Smooth muscle cell of the brain vasculature (primary cell): ENCODE measurements around the gene PACRG.

Experiments used
- DNase-seq: peaks from one replicate; pipeline ENCODE4 v3.0.0-alpha.2; 2012; ENCODE audit warnings: low read depth, low spot score

The PACRG gene

DNA sequence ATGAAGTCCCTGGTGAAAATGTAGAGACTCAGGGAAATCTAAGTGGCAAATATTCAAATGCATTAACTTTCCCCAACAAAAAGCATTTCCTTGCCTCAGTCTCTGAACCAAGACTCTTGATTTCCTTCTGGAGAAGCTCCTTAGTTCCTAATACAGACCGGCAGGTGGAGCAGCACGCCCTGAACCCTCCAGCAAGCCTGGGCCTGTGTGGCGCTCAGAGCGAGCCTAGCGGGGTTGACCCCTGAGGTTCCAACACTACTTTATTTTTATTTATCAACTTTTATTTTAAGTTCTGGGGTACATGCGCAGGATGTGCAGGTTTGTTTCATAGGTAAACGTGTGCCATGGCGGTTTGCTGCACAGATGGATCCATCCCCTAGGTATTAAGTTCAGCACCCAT lies 50.8 kb downstream of the PACRG start:
- no peak for DNase-seq

DNA sequence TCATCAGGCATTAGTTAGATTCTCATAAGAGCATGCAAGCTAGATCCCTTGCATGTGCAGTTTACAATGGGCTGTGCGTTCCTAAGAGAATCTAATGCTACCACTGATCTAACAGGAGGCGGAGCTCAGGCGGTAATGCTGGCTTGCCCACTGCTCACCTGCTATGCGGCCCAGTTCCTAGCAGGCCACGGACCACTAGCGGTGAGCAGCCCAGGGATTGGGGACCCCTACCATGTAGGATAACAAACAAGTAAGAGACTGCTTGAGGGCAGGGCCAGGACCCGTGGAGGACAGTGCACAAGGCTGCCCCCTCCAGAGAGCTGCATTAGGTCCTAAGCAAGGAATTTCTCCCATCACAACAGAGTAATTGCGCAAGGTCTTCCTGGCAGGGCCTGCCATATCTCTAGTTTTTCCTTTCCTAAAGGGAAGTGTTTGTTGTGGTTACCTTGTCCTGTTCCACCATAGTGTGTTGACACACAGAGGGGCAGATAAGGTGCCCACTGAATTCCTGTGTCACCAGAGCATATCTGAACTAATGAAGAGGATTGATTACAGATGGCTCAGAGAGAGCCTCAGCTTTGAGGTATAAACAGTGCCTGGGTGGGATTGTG lies 58.0 kb downstream of the PACRG start:
- DNase-seq: no peak

DNA sequence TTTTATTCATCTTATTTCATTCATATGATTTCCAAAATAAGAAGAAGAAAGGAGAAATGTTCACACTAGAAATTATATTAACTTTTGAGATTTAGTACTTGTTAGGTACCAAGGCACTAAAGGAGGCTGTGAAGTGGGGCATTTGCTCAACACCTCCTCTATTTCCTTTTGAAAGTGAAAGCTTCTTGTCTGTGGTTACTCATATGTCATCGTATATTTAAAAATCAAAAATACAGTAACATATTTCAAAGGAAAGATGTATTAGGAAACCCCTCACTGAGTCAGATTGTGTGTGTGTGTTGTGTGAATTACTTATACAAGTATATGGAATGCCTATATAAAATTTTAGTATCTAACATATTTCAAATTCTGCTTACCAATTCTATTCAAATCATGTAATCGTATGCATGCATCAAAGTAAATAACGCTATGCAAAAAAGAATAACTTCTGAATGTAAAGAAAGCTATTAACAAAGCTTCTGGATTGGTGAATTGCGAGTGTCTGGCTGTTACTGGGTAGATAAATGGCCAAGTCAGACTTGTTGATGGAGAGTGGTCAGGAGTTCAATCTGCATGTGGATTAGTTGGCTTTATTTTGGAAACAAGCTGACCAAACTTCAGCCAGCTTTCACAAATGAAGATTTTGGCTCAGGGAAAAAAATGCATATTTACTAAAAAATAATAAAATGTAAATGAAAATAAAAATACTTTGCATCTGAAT lies 70.9 kb downstream of the PACRG start:
- no peak for DNase-seq

DNA sequence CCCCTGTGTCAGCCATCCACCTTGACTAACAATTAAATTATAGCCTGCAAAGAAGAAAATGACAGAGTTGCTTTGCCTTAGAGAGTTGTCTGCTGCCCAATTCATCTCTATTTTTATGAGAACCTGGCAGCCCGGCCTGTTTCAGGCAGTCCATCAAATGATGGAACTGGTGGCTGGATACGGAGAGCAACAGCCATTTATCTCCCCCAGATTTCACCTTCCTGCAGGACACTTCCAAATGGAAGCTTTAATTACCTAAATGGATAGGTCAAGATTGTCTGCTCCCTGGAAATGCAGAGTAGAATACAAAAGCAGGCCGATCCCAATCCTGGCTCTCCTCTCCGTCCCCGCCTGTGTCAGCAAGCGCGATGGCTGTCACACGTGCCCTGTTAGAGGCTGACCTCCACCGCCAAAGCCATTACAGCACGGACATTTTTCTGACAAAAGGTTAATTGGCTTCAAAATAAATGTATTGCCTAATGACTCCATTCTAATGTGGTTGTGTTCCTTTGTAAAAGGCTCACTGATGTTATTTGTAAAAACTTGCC lies 86.7 kb downstream of the PACRG start:
- DNase-seq: no peak

DNA sequence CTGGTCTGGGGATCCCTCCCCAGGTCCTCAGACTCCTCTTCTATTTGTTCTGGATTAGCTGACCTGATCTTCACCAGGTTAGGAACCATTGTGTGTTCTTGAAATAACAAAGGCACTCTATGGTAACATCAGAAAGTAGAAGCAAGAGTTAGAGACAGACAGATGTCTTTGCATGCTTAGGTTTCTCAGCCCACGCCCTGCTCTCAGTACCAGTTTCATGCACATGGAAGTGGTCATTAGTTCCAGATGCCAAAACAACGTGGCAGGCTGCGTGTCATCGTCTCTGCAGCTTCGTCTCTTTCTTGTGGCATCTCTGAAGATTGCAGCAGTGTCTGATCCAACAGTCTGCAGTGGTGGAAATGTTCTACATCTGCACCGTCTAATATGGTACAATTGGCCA lies 89.4 kb downstream of the PACRG start:
- no peak for DNase-seq

DNA sequence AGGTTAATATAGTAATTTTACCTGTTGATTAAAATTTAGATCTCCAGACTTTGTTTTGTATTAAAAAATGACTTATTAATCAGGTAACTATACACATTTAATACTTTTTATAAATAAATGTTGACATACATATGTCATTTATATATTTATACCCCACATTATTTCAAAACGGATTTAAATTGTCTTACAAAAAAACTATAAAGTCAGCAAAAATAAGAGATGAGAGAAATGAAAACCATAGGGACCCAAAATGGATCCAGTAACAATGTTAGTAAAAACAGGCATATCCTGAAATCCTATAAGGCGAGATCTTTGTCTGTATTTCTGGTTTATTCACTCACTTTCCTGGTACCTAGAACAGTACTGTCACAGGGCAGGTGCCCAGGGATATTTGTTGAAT lies 91.5 kb downstream of the PACRG start:
- no peak for DNase-seq

DNA sequence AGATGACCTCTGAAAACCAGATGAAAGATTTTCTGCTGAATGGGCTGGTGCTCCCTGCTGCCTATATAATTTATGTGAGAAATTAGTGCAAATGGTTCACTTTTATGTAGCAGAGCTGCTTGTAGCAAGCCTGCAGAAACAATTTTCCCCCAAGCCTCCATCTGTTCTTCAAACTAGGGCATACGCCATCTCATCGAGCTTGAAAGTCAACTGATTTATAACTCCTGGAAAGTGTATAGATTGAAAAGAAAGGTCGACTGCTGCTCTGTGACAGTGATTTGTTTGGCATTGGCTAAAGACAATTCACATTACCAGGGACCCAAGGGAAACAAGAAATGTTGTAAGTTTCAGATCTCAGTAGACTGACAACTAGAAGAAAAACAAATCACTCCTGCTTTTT lies 93.3 kb downstream of the PACRG start:
- no peak for DNase-seq

DNA sequence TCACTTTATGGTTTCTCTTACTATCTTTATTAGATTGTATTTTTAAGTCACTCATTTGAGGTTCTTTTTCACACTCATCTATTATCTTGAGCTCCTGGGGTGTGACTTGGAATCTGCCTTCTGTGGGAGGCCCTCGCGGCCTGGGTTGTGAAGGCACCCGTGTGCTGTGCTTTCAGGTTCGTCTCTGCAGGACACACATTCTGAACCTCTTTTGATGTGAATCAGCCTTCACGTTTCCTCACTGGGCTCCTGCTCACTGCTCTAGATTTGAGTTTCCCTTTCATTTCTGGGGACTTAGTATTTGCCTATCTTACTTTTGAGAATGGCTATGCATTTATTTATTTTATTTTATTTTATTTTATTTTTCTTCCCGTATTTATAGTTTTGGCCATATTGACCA lies 97.8 kb downstream of the PACRG start:
- DNase-seq: no peak

DNA sequence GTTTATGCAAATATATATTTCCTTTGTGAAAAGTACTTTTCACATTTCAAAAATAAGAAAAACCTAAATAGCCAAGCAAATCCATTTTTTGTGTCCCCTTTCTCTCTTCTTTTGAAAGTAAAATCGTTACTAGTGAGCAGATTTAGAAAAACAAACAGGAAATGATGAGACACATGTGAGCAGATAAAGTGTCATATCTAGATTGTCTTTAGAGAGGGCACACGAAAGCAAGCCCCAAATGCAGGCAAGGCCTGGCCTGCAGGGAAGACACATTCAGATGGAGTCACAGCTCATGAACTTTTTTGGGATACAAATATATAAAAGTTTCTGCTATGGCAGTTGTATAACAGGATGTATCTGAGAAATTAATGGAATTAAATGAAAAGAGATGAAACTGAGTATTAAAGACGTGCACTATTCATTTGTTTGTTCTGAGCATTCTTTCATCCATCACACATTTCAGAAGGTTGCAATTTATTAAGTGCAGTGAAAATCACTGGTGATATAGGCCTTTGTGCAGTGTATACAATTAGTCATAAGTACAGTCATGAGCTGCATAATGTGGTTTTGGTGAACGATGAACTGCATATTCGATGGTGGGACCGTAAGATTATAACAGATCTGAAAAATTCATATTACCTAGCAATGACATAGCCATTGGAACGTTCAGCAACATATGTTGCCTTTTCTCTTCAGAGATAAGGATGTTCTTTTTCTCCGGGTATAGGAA lies 101.4 kb downstream of the PACRG start:
- no peak for DNase-seq

DNA sequence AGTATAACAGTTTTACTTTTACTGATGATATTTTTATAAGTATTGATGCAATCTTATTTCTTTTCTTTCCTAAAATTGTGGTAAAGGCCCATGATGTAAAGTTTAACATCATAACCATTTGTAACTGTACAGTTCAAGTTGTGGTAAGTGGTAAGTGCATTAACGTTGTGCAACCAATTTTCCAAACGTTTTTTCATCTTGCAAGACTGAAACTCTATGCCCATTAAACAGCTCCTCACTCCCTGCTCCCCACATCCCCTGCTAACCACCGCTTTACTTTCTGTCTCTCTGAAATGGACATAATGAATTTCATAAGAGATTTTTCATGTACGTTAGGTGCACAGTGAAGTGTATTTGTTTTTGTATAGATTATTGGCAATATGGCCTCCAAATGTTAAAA lies 106.0 kb downstream of the PACRG start:
- DNase-seq: no peak

DNA sequence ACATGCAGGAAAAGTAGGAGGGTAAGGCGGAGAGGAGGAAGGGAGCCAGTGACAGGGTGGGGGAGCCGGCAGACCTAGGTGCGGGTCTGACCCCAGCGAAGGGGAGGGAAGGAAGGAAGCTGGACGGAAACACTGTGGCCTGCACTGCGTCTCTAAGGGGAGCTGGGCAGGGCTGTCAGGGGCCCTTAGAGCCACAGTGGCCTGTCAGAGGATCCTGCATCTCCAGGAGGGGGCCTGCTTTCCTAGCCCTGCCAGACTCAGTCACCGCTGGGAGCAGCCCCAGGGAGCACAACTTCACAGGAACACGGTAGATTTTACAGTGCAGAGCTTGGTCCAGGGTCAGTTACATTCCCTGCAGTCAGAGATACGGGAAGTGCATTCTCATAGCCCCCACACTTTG lies 118.2 kb downstream of the PACRG start:
- DNase-seq: no peak

DNA sequence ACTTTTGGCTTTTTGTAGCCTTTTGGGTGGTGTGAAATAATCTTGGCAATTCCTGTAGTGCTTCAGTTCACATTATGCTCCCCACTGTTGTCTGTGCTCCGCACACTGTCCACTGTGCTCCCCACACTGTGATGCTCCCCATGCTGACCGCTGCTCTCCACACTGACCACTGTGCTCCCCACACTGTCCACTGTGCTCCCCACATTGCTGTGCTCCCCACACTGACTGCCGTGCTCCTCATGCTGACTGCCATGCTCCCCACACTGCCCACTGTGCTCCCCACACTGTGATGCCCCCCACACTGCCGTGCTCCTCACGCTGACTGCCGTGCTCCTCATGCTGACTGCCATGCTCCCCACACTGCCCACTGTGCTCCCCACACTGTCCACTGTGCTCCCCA lies 118.9 kb downstream of the PACRG start:
- DNase-seq: no peak

DNA sequence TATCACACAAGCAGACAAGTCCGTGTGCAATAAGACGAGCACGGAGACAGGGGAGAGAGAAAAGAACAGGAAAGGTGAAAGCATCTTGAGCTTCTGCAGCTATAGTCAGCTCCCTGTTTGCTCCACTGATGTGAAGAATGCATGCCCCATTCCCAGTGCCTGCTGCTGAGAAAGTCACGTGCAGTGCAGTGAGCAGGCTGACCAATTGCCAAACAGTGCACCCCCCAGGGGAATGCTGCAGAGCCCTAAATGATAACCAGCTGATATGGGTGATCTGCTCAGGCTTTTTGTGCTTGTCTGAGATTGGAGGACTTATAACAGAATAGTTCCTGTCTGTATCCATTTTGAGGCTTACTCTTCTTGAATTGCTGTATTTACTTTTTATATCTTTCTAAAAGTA lies 121.5 kb downstream of the PACRG start:
- DNase-seq: no peak

DNA sequence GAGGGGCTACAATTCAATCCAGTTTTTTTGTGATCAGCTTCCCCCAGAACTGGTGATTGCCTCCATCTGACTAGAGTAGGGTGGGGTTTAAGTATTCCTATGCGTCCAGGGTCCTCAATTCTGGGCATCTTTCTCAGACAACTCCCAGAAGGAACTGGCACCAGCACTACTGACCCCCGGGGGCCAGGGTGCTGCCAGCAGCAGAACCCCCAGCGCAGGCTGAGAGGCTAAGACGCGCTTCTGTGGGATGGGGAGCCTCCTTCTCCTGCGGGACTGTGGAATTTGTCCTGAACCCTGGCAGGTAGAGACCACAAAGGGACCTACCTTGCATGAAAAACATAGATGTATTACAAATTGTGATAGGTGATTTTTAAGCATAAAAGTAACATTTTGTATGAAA lies 124.4 kb downstream of the PACRG start:
- DNase-seq: no peak

DNA sequence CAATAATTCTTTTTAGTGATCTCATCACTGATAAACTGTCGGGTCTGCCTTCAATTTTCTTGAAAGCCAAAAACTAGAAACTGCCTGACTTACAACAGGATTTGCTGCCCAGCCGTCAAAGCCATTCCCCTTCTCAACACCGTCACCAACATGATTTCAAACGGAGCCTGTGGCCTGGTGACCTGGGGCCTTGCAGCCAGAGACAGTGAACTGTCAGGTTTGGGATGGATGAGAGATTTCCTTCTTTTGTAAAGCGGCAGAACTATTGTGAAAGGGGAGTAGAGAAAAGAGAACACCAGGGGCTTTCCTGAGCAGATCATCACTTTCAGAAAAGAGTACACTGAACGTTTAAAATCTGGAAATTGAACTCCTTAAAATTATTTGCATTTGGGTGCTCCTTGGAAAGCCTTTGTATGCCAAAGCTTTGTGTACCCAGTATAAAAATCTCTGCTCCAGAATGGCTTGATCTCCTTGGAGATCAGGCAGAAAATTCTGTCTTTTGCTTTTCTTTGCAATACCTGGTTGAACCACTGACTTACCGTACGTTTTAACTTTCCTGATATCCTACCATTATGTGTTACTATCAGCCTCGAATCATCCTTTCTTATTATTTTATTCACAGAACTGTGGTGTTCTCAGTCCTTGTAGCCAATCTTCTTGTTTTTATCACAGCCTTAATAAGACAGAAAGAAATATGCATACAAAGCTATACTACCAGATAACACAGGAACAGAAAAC lies 125.2 kb downstream of the PACRG start:
- no peak for DNase-seq

DNA sequence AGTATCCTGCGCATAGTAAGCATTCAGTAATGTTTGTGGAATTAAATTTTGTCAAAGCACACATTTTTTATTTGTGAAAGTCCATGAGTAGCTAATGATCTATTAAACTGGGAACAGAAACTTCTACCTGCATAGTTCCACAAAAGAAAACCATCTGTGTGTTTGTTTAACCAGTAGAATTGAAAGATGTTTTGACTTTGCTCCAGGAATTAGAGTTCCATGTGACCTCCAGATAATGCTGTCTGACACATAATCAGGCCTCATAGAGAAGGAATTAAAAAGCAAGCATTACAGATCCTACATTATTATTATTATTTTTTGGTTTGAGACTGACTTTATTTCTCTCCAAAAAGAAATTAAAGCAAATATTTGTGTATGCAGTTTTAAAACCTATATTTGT lies 126.5 kb downstream of the PACRG start:
- no peak for DNase-seq

DNA sequence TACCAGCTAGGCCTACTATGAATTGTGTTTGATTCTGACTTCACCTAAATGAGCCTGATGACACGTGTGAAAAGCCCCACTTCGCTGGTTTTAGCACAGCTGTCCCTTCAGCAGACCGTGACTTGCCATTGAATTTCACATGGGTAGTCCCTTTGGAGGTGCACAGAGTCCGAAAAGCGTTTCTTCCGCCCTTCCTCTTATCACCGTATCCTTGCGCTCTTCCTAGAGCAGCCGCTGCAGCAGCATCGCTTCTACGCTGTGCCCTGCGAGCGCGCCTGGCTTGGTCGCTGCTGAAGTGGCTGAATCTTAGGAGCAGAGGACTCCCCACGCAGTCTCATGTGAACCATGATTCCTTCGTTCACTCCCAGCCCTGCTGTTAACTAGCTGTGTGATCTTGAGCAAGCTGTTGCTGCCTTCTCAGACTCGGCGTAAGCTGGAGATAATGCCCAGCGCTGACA lies 127.0 kb downstream of the PACRG start:
- DNase-seq: no peak

DNA sequence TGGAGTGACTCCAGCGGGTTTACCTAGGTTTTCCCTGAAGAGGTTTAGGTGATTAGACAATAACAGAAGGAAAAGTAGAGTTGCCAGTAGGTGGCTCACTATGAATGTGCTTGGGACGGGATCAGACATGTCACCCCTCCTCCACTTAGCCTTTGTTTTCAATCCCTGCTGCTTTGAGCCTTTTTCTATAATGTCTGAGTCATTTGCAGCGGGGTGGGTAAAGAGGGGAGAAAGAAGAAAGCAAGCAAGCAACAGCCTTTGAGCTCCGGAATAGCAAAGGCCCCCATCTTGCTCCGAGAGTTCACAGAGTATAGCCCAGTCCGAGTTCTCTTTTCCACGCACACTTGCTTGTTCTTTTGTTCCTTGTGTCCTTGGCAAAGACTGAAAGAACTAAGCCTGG lies 129.1 kb downstream of the PACRG start:
- peak; percentile 76 for DNase-seq

DNA sequence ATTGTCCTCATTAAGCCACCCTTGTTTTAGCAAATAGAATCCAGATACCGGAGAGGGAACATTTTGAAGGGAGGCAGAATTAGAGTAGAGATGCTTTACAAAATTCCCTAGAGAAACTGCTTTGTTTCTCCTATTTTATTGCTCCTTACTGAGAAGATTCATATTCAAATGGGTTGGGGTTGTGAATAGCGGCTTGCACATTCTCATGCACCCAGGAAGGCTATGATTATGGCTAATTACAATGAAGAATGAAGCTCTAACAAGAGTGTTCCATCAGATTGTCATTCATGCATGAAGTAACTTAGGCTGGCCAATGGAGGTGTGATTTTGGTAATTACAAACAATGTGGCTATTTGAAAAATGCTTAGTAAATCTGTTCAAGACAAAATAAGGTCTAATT lies 129.6 kb downstream of the PACRG start:
- no peak for DNase-seq

DNA sequence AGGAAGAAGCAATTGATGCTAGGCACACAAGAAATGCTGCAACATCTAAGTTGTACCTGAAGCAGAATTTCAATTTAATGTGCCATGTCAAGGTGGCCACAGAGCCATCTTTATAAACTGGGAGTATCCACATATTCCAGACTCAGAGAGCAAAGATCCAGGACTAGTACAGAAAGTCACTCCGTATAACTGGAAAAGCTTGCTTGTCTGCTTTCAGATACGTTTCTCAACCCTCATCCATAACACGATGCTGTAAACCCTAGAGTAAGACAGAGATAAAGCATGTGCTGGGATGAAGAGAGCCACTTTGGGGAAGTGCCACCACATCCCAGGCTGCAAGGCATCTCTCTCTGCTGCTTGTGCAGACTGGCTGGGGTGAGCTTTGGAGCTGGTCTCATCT lies 134.7 kb downstream of the PACRG start:
- no peak for DNase-seq

DNA sequence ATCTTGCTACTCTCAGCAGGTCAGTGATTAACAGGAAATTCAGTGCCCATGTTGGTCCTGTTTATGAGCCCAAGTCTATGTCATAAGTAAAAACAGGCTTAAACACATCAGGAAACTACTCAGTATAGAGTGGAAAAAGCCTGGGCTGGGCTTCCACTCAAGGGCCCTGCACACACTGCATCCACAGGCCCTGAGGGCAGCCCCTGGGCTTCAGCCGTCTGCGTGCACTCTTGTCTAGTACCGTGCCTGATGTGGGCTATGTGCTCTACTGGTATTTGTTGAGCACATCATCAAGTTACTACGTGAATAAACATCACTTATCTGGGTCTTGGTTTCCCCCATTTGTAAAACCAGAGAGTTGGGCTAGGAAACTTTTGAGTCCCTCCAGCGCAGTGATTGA lies 135.2 kb downstream of the PACRG start:
- no peak for DNase-seq

DNA sequence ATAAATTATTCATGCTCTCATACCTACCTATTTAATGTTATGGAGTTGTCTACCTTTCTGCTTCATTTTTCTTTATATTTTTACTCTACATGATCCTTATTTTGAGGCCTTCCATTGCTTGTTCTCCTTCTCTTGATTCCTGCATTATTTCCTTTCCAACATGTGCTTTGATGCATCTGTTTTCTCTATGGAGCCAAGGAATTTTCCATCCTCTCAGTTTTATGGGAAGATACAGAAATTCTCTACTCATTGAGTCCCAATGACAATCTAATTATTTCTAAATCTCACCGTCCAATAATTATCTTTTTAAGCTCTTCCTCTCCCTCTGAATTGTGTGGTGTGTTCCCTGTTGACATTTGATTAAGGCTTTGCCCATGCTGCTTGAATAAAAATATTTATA lies 136.0 kb downstream of the PACRG start:
- DNase-seq: no peak
